GM18870 (cell line): ENCODE results near the gene SPINK8.
"Not testable (repeated sequence)": the region's sequence is repeated elsewhere in the genome, so short reads cannot be mapped to it uniquely, and the experiment has no call there.

Experiments
- ATAC-seq: cut with Tn5 transposase; IDR thresholded peaks from one replicate; pipeline ENCODE4 v1.9.1; 2021; ENCODE audit warnings: moderate library complexity; ENCODE audit not compliant: unreplicated experiment

Gene SPINK8

GRCh38 chr3:48331706-48332435 lies 1.6 kb downstream of the SPINK8 start:
- ATAC-seq = not testable (repeated sequence)

- ATAC-seq = no peak
Observed at GRCh38 chr3:48320996-48321395, 12.5 kb downstream of the SPINK8 start.

- ATAC-seq = no peak
Observed at GRCh38 chr3:48318713-48319468, 14.6 kb downstream of the SPINK8 start.

GRCh38 chr3:48314542-48314941 lies 18.9 kb downstream of the SPINK8 start:
- no peak for ATAC-seq

- no peak for ATAC-seq
Observed at GRCh38 chr3:48306860-48307530, 26.5 kb downstream of the SPINK8 start.

- no peak for ATAC-seq
Observed at GRCh38 chr3:48306290-48306689, 27.2 kb downstream of the SPINK8 start.

- no peak for ATAC-seq
Observed at GRCh38 chr3:48305396-48305795, 28.1 kb downstream of the SPINK8 start.

- no peak for ATAC-seq
Observed at GRCh38 chr3:48303021-48303420, 30.4 kb downstream of the SPINK8 start.

DNA sequence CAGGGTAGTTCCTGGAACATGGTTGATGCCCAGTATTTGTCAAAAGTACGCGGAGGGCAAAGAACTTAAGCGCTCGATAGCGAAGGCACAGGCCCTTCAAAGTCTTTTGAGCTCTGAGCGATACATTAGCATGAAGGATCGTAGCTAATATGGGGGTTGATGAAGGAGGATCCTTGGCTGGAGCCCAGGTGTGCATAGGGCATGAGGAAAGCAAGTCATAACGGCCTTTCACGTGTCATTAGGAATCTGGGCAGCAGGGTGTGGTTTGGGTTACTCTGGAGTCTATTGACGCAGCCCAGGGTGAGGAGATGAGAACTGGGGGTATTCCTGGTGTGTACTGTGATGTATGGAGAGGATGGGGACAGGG lies 31.7 kb downstream of the SPINK8 start:
- ATAC-seq = no peak

GRCh38 chr3:48301020-48301799 lies 32.3 kb downstream of the SPINK8 start, which contains the start of gene NME6:
Gene NME6, minus strand, starts transcription at chr3:48301367.
- no peak for ATAC-seq

GRCh38 chr3:48299746-48300712 lies 33.4 kb downstream of the SPINK8 start:
- ATAC-seq = no peak

- ATAC-seq = no peak
Observed at GRCh38 chr3:48297111-48297810, 36.2 kb downstream of the SPINK8 start.

- ATAC-seq = no peak
Observed at GRCh38 chr3:48296699-48297098, 36.8 kb downstream of the SPINK8 start.

DNA sequence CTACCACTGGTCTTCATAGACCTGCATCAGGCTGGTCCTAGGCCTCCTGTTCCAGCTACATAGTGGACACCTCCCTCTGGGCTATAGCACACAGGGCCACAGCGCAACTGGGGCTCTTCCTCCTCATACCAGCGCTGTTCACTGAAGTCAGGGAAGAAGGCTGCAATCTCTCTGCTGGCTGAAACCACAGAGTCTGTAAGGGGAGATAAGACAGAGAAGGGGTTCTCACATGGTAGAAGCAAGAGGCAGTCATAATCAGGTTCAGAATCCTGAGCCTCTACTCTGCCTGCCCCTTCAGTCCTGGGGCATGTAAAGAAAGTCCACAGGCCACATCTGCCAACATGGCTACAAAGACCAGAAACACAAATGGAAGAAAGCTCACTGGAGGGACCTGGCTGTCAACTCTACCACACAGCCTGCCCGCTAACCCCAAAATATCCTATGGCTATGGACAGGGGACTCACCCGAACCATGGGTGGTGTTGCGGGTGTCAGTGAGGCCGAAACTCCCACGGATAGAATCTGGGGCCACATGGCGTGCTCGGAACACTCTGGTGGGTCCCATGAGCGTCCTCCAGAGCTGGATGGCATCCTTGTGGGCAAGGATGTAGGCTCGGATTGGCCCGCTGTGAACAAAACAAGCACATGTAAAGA lies 38.7 kb downstream of the SPINK8 start:
- no peak for ATAC-seq

- ATAC-seq = no peak
Observed at GRCh38 chr3:48289659-48290058, 43.8 kb downstream of the SPINK8 start.

GRCh38 chr3:48287034-48287433 lies 46.4 kb downstream of the SPINK8 start:
- ATAC-seq = no peak

- no peak for ATAC-seq
Observed at GRCh38 chr3:48286308-48286707, 47.2 kb downstream of the SPINK8 start.

- ATAC-seq = no peak
Observed at GRCh38 chr3:48285675-48286074, 47.8 kb downstream of the SPINK8 start.

- ATAC-seq = no peak
Observed at GRCh38 chr3:48285132-48285531, 48.3 kb downstream of the SPINK8 start.
